ENCODE results near the gene KIF5C. TPM values are rescaled to one million over a fixed set of nuclear protein-coding genes. Genes with fewer than 3 reads are reported as not detected.

Gene KIF5C
- total RNA-seq, 2 experiments from 2014 or later = 13.5 to 14.1 TPM

- ChIA-PET POLR2A (no interaction called here), CTCF (interaction anchor here (1.3 kb wide), 1 partner anchor 34 kb away, joined by 3 read pairs; no protein-coding TSS in a partner anchor)
- H3K36me3 Mint-ChIP-seq (ENCODE audit: low read depth) = peaks cover 1% of the 10 kb centered on the region
- ATAC-seq (no peak), DNase-seq (no peak)
- peaks cover 8% of the 10 kb centered on the region for H3K27me3 Mint-ChIP-seq
- no peak overlapping the region for H3K4me3 Mint-ChIP-seq
- no peak overlapping the region for H3K27ac Mint-ChIP-seq
- H3K9me3 Mint-ChIP-seq (ENCODE audit: low read depth) = peaks cover 5% of the 10 kb centered on the region
- H3K4me1 Mint-ChIP-seq = no peaks in the 10 kb centered on the region
- intact Hi-C loops (cut with DNase I, micrococcal nuclease) = no loop called here
These were observed 32.2 kb downstream of the KIF5C start for GRCh38 chr2:148907085-148907785.

GRCh38 chr2:148909114-148909513 is 34.1 kb downstream of the KIF5C start:
- intact Hi-C loops (cut with DNase I, micrococcal nuclease) = no loop called here
- POLR2A ChIA-PET = no interaction called here
- no peak for ATAC-seq

GRCh38 chr2:148913061-148913460 is 38.0 kb downstream of the KIF5C start:
- Mint-ChIP-seq H3K9me3 (ENCODE audit: low read depth) (no peaks in the 10 kb centered on the region), H3K4me3 (no peak overlapping the region), H3K27me3 (no peaks in the 10 kb centered on the region), H3K4me1 (peaks cover 9% of the 10 kb centered on the region), H3K36me3 (ENCODE audit: low read depth) (no peaks in the 10 kb centered on the region), H3K27ac (no peak overlapping the region)
- DNase-seq = no peak
- ATAC-seq = no peak
- POLR2A ChIA-PET = no interaction called here
- intact Hi-C loops (cut with DNase I, micrococcal nuclease) = no loop called here
- CTCF ChIA-PET = interaction anchor here (0.7 kb wide), 1 partner anchor 888 kb away, joined by 3 read pairs; no protein-coding TSS in a partner anchor

More at GRCh38 chr2:148909114-148909513, 34.1 kb downstream of the KIF5C start:
- Mint-ChIP-seq H3K36me3 (ENCODE audit: low read depth) (no peaks in the 10 kb centered on the region), H3K27me3 (peaks cover 7% of the 10 kb centered on the region), H3K9me3 (ENCODE audit: low read depth) (peaks cover 5% of the 10 kb centered on the region), H3K4me1 (no peaks in the 10 kb centered on the region), H3K27ac (no peak overlapping the region), H3K4me3 (no peak overlapping the region)
- CTCF ChIA-PET = no interaction called here
- no peak for DNase-seq

- no peak for DNase-seq
- H3K9me3 Mint-ChIP-seq (ENCODE audit: low read depth) = peaks cover 4% of the 10 kb centered on the region
- no peaks in the 10 kb centered on the region for H3K27me3 Mint-ChIP-seq
- peaks cover 9% of the 10 kb centered on the region for H3K4me1 Mint-ChIP-seq
- H3K27ac Mint-ChIP-seq = no peak overlapping the region
- intact Hi-C loops (cut with DNase I, micrococcal nuclease) = no loop called here
- H3K36me3 Mint-ChIP-seq (ENCODE audit: low read depth) = peaks cover 2% of the 10 kb centered on the region
- ATAC-seq = no peak
- H3K4me3 Mint-ChIP-seq = no peak overlapping the region
- ChIA-PET CTCF (interaction anchor here (0.7 kb wide), 1 partner anchor 887 kb away, joined by 3 read pairs; no protein-coding TSS in a partner anchor), POLR2A (no interaction called here)
These were observed 38.5 kb downstream of the KIF5C start for GRCh38 chr2:148913492-148913891.

- no peak for DNase-seq
- Mint-ChIP-seq H3K9me3 (ENCODE audit: low read depth) (peaks cover 9% of the 10 kb centered on the region), H3K36me3 (ENCODE audit: low read depth) (peaks cover 8% of the 10 kb centered on the region), H3K27me3 (no peaks in the 10 kb centered on the region), H3K4me1 (peaks cover 9% of the 10 kb centered on the region), H3K4me3 (no peak overlapping the region), H3K27ac (no peak overlapping the region)
- ChIA-PET CTCF (no interaction called here), POLR2A (no interaction called here)
- intact Hi-C loops (cut with DNase I, micrococcal nuclease) = no loop called here
- ATAC-seq = no peak
These were observed 39.4 kb downstream of the KIF5C start for GRCh38 chr2:148914463-148914862.

GRCh38 chr2:148917431-148917830 is 42.4 kb downstream of the KIF5C start:
- Mint-ChIP-seq H3K36me3 (ENCODE audit: low read depth) (peaks cover 8% of the 10 kb centered on the region), H3K27ac (no peak overlapping the region), H3K9me3 (ENCODE audit: low read depth) (peaks cover 9% of the 10 kb centered on the region), H3K27me3 (no peaks in the 10 kb centered on the region), H3K4me1 (peaks cover 9% of the 10 kb centered on the region), H3K4me3 (no peak overlapping the region)
- ATAC-seq (peak; percentile 97), DNase-seq (peak; percentile 50)
- CTCF ChIA-PET = interaction anchor here (1.5 kb wide), 1 partner anchor 10 kb away, joined by 7 read pairs; no protein-coding TSS in a partner anchor
- intact Hi-C loops (cut with DNase I, micrococcal nuclease) = loop anchor here in 1 of 2 experiments (2.0 to 5.0 kb wide), 2 partner anchors 43 to 395 kb away; partner anchors contain the start of gene KIF5C
- POLR2A ChIA-PET = no interaction called here

- intact Hi-C loops (cut with DNase I, micrococcal nuclease) = loop anchor here in 1 of 2 experiments (5.0 kb wide), 1 partner anchor 396 kb away; no protein-coding TSS in a partner anchor
- DNase-seq (no peak), ATAC-seq (no peak)
- ChIA-PET CTCF (interaction anchor here (0.6 kb wide), 1 partner anchor 988 kb away, joined by 3 read pairs; no protein-coding TSS in a partner anchor), POLR2A (no interaction called here)
- H3K27me3 Mint-ChIP-seq = no peaks in the 10 kb centered on the region
- H3K9me3 Mint-ChIP-seq (ENCODE audit: low read depth) = peaks cover 9% of the 10 kb centered on the region
- H3K27ac Mint-ChIP-seq = no peak overlapping the region
- peaks cover 10% of the 10 kb centered on the region for H3K36me3 Mint-ChIP-seq (ENCODE audit: low read depth)
- H3K4me1 Mint-ChIP-seq = peaks cover 9% of the 10 kb centered on the region
- no peak overlapping the region for H3K4me3 Mint-ChIP-seq
These were observed 43.5 kb downstream of the KIF5C start for GRCh38 chr2:148918554-148918953.

- Mint-ChIP-seq H3K4me3 (no peak overlapping the region), H3K36me3 (ENCODE audit: low read depth) (peaks cover 10% of the 10 kb centered on the region), H3K27me3 (no peaks in the 10 kb centered on the region), H3K4me1 (peaks cover 9% of the 10 kb centered on the region), H3K9me3 (ENCODE audit: low read depth) (peaks cover 9% of the 10 kb centered on the region), H3K27ac (no peak overlapping the region)
- no peak for ATAC-seq
- CTCF ChIA-PET = no interaction called here
- intact Hi-C loops (cut with DNase I, micrococcal nuclease) = no loop called here
- POLR2A ChIA-PET = no interaction called here
- DNase-seq = no peak
These were observed 45.5 kb downstream of the KIF5C start for GRCh38 chr2:148920559-148920958.

- CTCF ChIA-PET = no interaction called here
- peaks cover 10% of the 10 kb centered on the region for H3K36me3 Mint-ChIP-seq (ENCODE audit: low read depth)
- H3K27me3 Mint-ChIP-seq = no peaks in the 10 kb centered on the region
- no peak overlapping the region for H3K27ac Mint-ChIP-seq
- peaks cover 21% of the 10 kb centered on the region for H3K4me1 Mint-ChIP-seq
- no peak for DNase-seq
- H3K9me3 Mint-ChIP-seq (ENCODE audit: low read depth) = peaks cover 9% of the 10 kb centered on the region
- intact Hi-C loops (cut with DNase I, micrococcal nuclease) = no loop called here
- no peak for ATAC-seq
- POLR2A ChIA-PET = no interaction called here
- no peak overlapping the region for H3K4me3 Mint-ChIP-seq
These were observed 47.0 kb downstream of the KIF5C start for GRCh38 chr2:148922062-148922461.

- Mint-ChIP-seq H3K4me3 (no peak overlapping the region), H3K4me1 (peaks cover 16% of the 10 kb centered on the region), H3K9me3 (ENCODE audit: low read depth) (peaks cover 9% of the 10 kb centered on the region), H3K27ac (no peak overlapping the region), H3K36me3 (ENCODE audit: low read depth) (peaks cover 10% of the 10 kb centered on the region), H3K27me3 (no peaks in the 10 kb centered on the region)
- intact Hi-C loops (cut with DNase I, micrococcal nuclease) = no loop called here
- DNase-seq (no peak), ATAC-seq (no peak)
- CTCF ChIA-PET = no interaction called here
- POLR2A ChIA-PET = no interaction called here
These were observed 47.9 kb downstream of the KIF5C start for GRCh38 chr2:148922776-148923475.

- POLR2A ChIA-PET = no interaction called here
- H3K27me3 Mint-ChIP-seq = no peaks in the 10 kb centered on the region
- CTCF ChIA-PET = no interaction called here
These were observed 49.6 kb downstream of the KIF5C start for GRCh38 chr2:148924514-148925178.

More at GRCh38 chr2:148924514-148925178, 49.6 kb downstream of the KIF5C start:
- ATAC-seq = no peak
- Mint-ChIP-seq H3K9me3 (ENCODE audit: low read depth) (no peaks in the 10 kb centered on the region), H3K4me3 (no peak overlapping the region), H3K4me1 (peaks cover 16% of the 10 kb centered on the region), H3K36me3 (ENCODE audit: low read depth) (peaks cover 2% of the 10 kb centered on the region), H3K27ac (no peak overlapping the region)
- intact Hi-C loops (cut with DNase I, micrococcal nuclease) = loop anchor here (5.0 kb wide), 2 partner anchors 37 to 63 kb away; no protein-coding TSS in a partner anchor
- DNase-seq = no peak
